Activated naive CD4-positive, alpha-beta T cell treated with anti-CD3 and anti-CD28 coated beads, Interleukin-2, amount 50 U/mL, for 72 hours (primary cell): ENCODE data around the gene KRTAP20-1. TPM values are rescaled to one million over a fixed set of nuclear protein-coding genes. Genes with fewer than 3 reads are reported as not detected.

Experiments used
- ATAC-seq, 2 donors: fragments of 150-1000 bp; cut with Tn5 transposase; 2 replicates each; pipeline ENCODE4 v1.10.0; 2021; ENCODE audit warnings: mild to moderate bottlenecking in 2 of 2, moderate library complexity in 2 of 2
- DNase-seq, 2 donors: peaks; one replicate each; pipeline ENCODE4 v3.0.0; 2021 to 2022; ENCODE audit warnings: low spot score in 2 of 2
- H3K27ac Mint-ChIP-seq, 2 donors: one replicate each; pipeline ENCODE4 v1.8.0; 2022; ENCODE audit warnings: mild to moderate bottlenecking in 2 of 2, mixed read lengths in 2 of 2
- H3K36me3 Mint-ChIP-seq, 2 donors: one replicate each; pipeline ENCODE4 v1.8.0; 2022; ENCODE audit warnings: mixed read lengths in 2 of 2
- H3K9me3 Mint-ChIP-seq, 2 donors: one replicate each; pipeline ENCODE4 v1.8.0; 2022; ENCODE audit warnings: mixed read lengths in 2 of 2
- total RNA-seq, 2 donors: library from RNA; stranded (reverse); gene quantifications; one replicate each; pipeline ENCODE4 v1.2.3, GENCODE V29; 2022

The KRTAP20-1 gene
- total RNA-seq, 2 donors from 2014 or later: not detected

DNA sequence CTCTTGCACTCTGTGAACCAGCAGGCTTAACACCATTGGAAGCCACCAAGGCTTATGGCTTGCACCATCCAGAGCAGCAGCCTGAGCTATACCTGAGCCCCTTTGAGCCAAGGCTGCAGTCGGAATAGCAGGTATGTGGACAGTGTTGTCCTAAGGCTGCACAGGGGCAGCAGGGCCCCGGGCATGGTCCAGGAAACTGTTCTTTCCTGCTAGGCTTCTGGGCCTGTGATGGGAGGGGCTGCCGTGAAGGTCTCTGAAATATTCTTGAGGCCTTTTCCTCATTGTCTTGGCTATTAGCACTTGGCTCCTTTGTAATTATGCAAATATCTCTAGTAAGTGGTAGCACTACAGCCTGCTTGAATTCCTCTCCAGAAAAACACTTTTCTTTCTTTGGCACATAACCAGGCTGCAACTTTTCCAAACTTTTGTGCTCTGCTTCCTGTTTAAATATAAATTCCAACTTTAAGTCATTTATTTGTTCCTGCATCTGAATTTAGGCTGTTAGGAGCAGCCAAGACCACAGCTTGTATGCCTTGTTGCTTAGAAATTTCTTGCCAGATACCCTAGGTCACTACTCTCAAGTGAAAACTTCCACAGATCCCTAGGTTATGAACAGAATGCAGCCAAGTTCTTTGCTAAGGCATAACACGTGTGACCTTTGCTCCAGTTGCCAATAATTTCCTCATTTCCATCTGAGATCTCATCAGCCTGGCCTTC, 9.4 kb downstream of the KRTAP20-1 start:
- ATAC-seq (no peak), DNase-seq (no peak)
- no peaks in the 10 kb centered on the region for H3K36me3 Mint-ChIP-seq
- H3K27ac Mint-ChIP-seq: no peak overlapping the region
- H3K9me3 Mint-ChIP-seq: no peaks in the 10 kb centered on the region

- ATAC-seq (no peak), DNase-seq (no peak)
- no peaks in the 10 kb centered on the region for H3K36me3 Mint-ChIP-seq
- no peak overlapping the region for H3K27ac Mint-ChIP-seq
- H3K9me3 Mint-ChIP-seq: no peaks in the 10 kb centered on the region
Measured at GRCh38 chr21:30628109-30628508, 11.9 kb downstream of the KRTAP20-1 start.

GRCh38 chr21:30629200-30629599, 13.0 kb downstream of the KRTAP20-1 start:
- ATAC-seq (no peak), DNase-seq (no peak)
- no peaks in the 10 kb centered on the region for H3K9me3 Mint-ChIP-seq
- no peak overlapping the region for H3K27ac Mint-ChIP-seq
- H3K36me3 Mint-ChIP-seq: no peaks in the 10 kb centered on the region

- peaks cover 0 to 4% of the 10 kb centered on the region in 2 donors for H3K9me3 Mint-ChIP-seq
- ATAC-seq (no peak), DNase-seq (no peak)
- no peaks in the 10 kb centered on the region for H3K36me3 Mint-ChIP-seq
- H3K27ac Mint-ChIP-seq: no peak within 1 kb of the TSS
Measured at GRCh38 chr21:30634906-30635305, 18.7 kb downstream of the KRTAP20-1 start, which contains the start of gene KRTAP20-2. Gene KRTAP20-2 (plus strand): TSS chr21:30635206. CDS start chr21:30635264, 58 bp downstream.

GRCh38 chr21:30638686-30639085, 22.5 kb downstream of the KRTAP20-1 start:
- no peak overlapping the region for H3K27ac Mint-ChIP-seq
- ATAC-seq: no peak
- peaks cover 7% of the 10 kb centered on the region in 2 donors for H3K9me3 Mint-ChIP-seq
- DNase-seq: no peak
- H3K36me3 Mint-ChIP-seq: no peaks in the 10 kb centered on the region

GRCh38 chr21:30642564-30642963, 26.3 kb downstream of the KRTAP20-1 start, which contains the start of gene KRTAP20-3:
Gene KRTAP20-3 (plus strand): TSS chr21:30642864.
- Mint-ChIP-seq H3K9me3 (peaks cover 15 to 18% of the 10 kb centered on the region in 2 donors), H3K27ac (no peak within 1 kb of the TSS), H3K36me3 (no peaks in the 10 kb centered on the region)
- ATAC-seq (no peak), DNase-seq (no peak)

DNA sequence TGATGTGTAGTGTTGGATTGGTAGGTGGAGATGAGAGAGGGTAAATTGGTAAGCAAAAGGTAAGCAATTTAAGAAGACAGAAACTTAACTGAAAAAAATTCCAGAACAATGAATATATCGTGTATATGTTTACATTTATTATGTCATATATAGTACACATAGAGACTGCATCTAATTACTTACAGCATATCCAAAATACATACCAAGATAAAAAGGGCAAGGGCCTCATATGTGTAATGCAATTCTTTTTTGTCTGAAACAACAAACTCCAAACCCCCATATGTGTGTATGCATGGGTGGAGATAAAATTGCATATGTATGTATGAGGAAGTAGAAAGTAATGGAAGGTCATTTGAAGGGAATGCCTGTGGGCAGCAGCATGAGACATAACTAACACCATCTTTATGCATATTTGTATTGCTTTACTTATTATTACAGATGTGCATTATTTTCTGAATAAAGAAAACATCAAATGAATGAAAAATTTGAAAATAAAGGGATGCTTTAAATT, 30.7 kb downstream of the KRTAP20-1 start:
- ATAC-seq: no peak
- H3K9me3 Mint-ChIP-seq: peaks cover 15% of the 10 kb centered on the region in 2 donors

GRCh38 chr21:30652891-30653290, 36.7 kb downstream of the KRTAP20-1 start:
- Mint-ChIP-seq H3K36me3 (no peaks in the 10 kb centered on the region), H3K27ac (no peak overlapping the region), H3K9me3 (peaks cover 0 to 4% of the 10 kb centered on the region in 2 donors)
- ATAC-seq: no peak
- no peak for DNase-seq

More for the DNA sequence above, 30.7 kb downstream of the KRTAP20-1 start:
- no peak overlapping the region for H3K27ac Mint-ChIP-seq
- no peak for DNase-seq
- H3K36me3 Mint-ChIP-seq: no peaks in the 10 kb centered on the region

Other genes with a start within 250 kb of the KRTAP20-1 start
- gene KRTAP13-2, start 244.2 kb upstream of the KRTAP20-1 start, total RNA-seq: not detected
- gene KRTAP13-1, start 220.4 kb upstream of the KRTAP20-1 start, total RNA-seq: not detected
- not detected for gene KRTAP13-3, start 190.5 kb upstream of the KRTAP20-1 start, total RNA-seq
- not detected for gene KRTAP13-4, start 186.2 kb upstream of the KRTAP20-1 start, total RNA-seq
- gene KRTAP15-1, start 176.2 kb upstream of the KRTAP20-1 start, total RNA-seq: not detected
- gene KRTAP19-1, start 136.1 kb upstream of the KRTAP20-1 start, total RNA-seq: not detected
- gene KRTAP19-2, start 129.0 kb upstream of the KRTAP20-1 start, total RNA-seq: not detected
- not detected for gene KRTAP19-3, start 124.4 kb upstream of the KRTAP20-1 start, total RNA-seq
- gene KRTAP19-4, start 119.3 kb upstream of the KRTAP20-1 start, total RNA-seq: not detected
- not detected for gene KRTAP19-5, start 114.3 kb upstream of the KRTAP20-1 start, total RNA-seq
- gene KRTAP19-6, start 74.6 kb upstream of the KRTAP20-1 start, total RNA-seq: not detected
- gene KRTAP19-7, start 55.1 kb upstream of the KRTAP20-1 start, total RNA-seq: not detected
- gene KRTAP22-2, start 26.0 kb upstream of the KRTAP20-1 start, total RNA-seq: not detected
- gene KRTAP6-3, start 24.0 kb upstream of the KRTAP20-1 start, total RNA-seq: not detected
- not detected for gene KRTAP6-2, start 17.5 kb upstream of the KRTAP20-1 start, total RNA-seq
- gene KRTAP22-1, start 15.3 kb upstream of the KRTAP20-1 start, total RNA-seq: not detected
- gene KRTAP6-1, start 2.5 kb upstream of the KRTAP20-1 start, total RNA-seq: not detected
- not detected for gene KRTAP20-4, start 4.2 kb downstream of the KRTAP20-1 start, total RNA-seq
- gene KRTAP20-2, start 18.8 kb downstream of the KRTAP20-1 start, total RNA-seq: not detected
- gene KRTAP20-3, start 26.4 kb downstream of the KRTAP20-1 start, total RNA-seq: not detected
- gene KRTAP21-3, start 102.4 kb downstream of the KRTAP20-1 start, total RNA-seq: not detected
- not detected for gene KRTAP21-2, start 130.8 kb downstream of the KRTAP20-1 start, total RNA-seq
- not detected for gene KRTAP21-1, start 139.0 kb downstream of the KRTAP20-1 start, total RNA-seq
- not detected for gene KRTAP8-1, start 196.8 kb downstream of the KRTAP20-1 start, total RNA-seq
- not detected for gene KRTAP7-1, start 213.3 kb downstream of the KRTAP20-1 start, total RNA-seq